ENCODE measurements around the gene C17orf67.

DNA sequence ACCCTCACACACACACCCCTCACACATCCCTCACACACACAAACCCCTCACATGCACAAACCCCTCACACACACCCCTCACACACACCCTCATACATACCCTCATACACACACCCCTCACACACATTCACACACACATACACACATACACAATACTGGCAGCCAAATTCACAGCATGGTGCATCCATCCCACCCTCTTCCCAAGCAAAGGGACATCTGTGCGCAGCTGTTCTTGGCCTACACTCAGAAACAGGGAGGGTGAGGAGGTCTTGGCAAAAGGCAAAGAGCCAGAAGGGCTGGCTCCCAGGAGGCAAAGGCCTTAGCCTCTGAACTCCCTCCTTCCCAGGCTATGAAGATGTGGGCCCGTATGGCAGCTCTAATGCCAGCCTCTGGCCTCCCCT lies 23.4 kb downstream of the C17orf67 start:
- TF ChIP-seq, protein P1, sequence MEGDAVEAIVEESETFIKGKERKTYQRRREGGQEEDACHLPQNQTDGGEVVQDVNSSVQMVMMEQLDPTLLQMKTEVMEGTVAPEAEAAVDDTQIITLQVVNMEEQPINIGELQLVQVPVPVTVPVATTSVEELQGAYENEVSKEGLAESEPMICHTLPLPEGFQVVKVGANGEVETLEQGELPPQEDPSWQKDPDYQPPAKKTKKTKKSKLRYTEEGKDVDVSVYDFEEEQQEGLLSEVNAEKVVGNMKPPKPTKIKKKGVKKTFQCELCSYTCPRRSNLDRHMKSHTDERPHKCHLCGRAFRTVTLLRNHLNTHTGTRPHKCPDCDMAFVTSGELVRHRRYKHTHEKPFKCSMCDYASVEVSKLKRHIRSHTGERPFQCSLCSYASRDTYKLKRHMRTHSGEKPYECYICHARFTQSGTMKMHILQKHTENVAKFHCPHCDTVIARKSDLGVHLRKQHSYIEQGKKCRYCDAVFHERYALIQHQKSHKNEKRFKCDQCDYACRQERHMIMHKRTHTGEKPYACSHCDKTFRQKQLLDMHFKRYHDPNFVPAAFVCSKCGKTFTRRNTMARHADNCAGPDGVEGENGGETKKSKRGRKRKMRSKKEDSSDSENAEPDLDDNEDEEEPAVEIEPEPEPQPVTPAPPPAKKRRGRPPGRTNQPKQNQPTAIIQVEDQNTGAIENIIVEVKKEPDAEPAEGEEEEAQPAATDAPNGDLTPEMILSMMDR (conservative IDR thresholded peaks at IDR 0.05): no peak
- no peak for TF ChIP-seq ZFX (IDR thresholded peaks at IDR 0.05)
